K562 (cell line): ENCODE measurements around the gene TRPM6. TPM values are rescaled to one million over a fixed set of nuclear protein-coding genes. Genes with fewer than 3 reads are reported as not detected.
A peak's percentile ranks its signal among the peaks of the same experiment; 100 is the strongest.

ENCODE experiments used
- ATAC-seq: fragments of 200-7000 bp; cut with Tn5 transposase; 3 replicates; pipeline ENCODE4 v1.9.1; 2020; ENCODE audit warnings: moderate library complexity
- BruUV-seq: library from RNA; stranded (reverse); fragments of 400-500 nt; replicated peaks from 2 replicates; lab custom pipeline; 2021; lab: Mats Ljungman, UMichigan
- CTCF ChIA-PET: fragments of 300-600 bp; formaldehyde crosslinking; extraction: SDS; loops from one replicate; lab custom pipeline; 2021; ENCODE audit warnings: low intra/inter-chr PET ratio; lab: Yijun Ruan, JAX
- POLR2A ChIA-PET: fragments of 300-600, 350-650 bp; sonication (Branson Sonifier 250); formaldehyde crosslinking; extraction: SDS; loops from one replicate; lab custom pipeline; 2021; ENCODE audit warnings: antibody characterized with exemption, inconsistent platforms; lab: Yijun Ruan, JAX
- DNase-seq, 4 experiments: peaks; one replicate each; pipeline versions ENCODE4 v3.0.0 to v3.0.0-alpha.2; 2011 to 2018; ENCODE audit warnings: low spot score in 3 of 4, mixed read lengths in 3 of 4; ENCODE audit errors: extremely low read depth in 1 of 4
- FAIRE-seq: peaks from 2 replicates; lab custom pipeline; 2011; peaks lifted over from hg19 to GRCh38; lab: Jason Lieb, UNC
- H2AFZ ChIP-seq: 2 replicates; pipeline ENCODE4 v1.6.0; 2011; ENCODE audit warnings: low read depth, low read length, control low read depth, inconsistent platforms
- H3K27ac ChIP-seq: fragments of 200-600 bp; 3 replicates; pipeline ENCODE4 v1.8.0; 2011; ENCODE audit warnings: low read depth, mild to moderate bottlenecking, control low read depth, inconsistent platforms, low read length, moderate library complexity, mixed read lengths; ENCODE audit errors: extremely low read depth
- H3K27me3 ChIP-seq, 2 experiments: fragments of 300-600 bp in 1 of 2; 2 replicates in 1 of 2; 3 replicates in 1 of 2; pipeline versions ENCODE4 v1.6.0 to v1.8.0; 2011; ENCODE audit warnings: inconsistent platforms in 2 of 2, low read length in 2 of 2, mild to moderate bottlenecking in 1 of 2, mixed read lengths in 1 of 2, moderate library complexity in 1 of 2; ENCODE audit not compliant: control insufficient read depth in 2 of 2, insufficient read depth in 2 of 2
- H3K36me3 ChIP-seq: fragments of 300-600 bp; 3 replicates; pipeline ENCODE4 v1.8.0; 2011; ENCODE audit warnings: mild to moderate bottlenecking, low read length, inconsistent platforms; ENCODE audit not compliant: control insufficient read depth, insufficient read depth
- H3K4me1 ChIP-seq, 2 experiments: fragments of 200-600 bp in 1 of 2; replicated peaks in 1 of 2; 2 replicates in 1 of 2; 3 replicates in 1 of 2; pipeline versions ENCODE4 v1.5.1 to v1.8.0; 2011; ENCODE audit warnings: inconsistent platforms in 2 of 2, low read length in 2 of 2, mild to moderate bottlenecking in 1 of 2, mixed read lengths in 1 of 2, moderate library complexity in 1 of 2; ENCODE audit not compliant: control insufficient read depth in 2 of 2, insufficient read depth in 2 of 2
- H3K4me2 ChIP-seq: 2 replicates; pipeline ENCODE4 v1.6.1; 2011; ENCODE audit warnings: low read length, control low read depth, inconsistent platforms, mixed read lengths; ENCODE audit not compliant: insufficient read depth
- H3K4me3 ChIP-seq: fragments of 200-600 bp; sonication (generic), shearing (Covaris generic); 2 replicates; pipeline ENCODE4 v1.5.1; 2016; ENCODE audit warnings: control low read depth, inconsistent platforms
- H3K79me2 ChIP-seq: fragments of 200-600 bp; 3 replicates; pipeline ENCODE4 v1.8.0; 2011; ENCODE audit warnings: low read length, inconsistent platforms; ENCODE audit not compliant: control insufficient read depth, insufficient read depth
- H3K9ac ChIP-seq, 2 experiments: 2 replicates each; pipeline versions ENCODE4 v1.6.0 to v1.6.1; 2011; ENCODE audit warnings: low read depth in 2 of 2, low read length in 2 of 2, control low read depth in 1 of 2, inconsistent platforms in 1 of 2, mild to moderate bottlenecking in 1 of 2, mixed read lengths in 1 of 2; ENCODE audit not compliant: insufficient read depth in 1 of 2
- H3K9me1 ChIP-seq: one replicate; pipeline ENCODE4 v1.6.0; 2011; ENCODE audit warnings: inconsistent platforms, mild to moderate bottlenecking, low read length, moderate library complexity; ENCODE audit not compliant: control insufficient read depth, insufficient read depth
- H3K9me3 ChIP-seq: replicated peaks from 2 replicates; pipeline ENCODE4 v1.5.1; 2011; ENCODE audit warnings: low read depth, low read length, inconsistent platforms; ENCODE audit not compliant: control insufficient read depth, insufficient read depth
- H4K20me1 ChIP-seq: replicated peaks from 2 replicates; pipeline ENCODE4 v1.6.1; 2011; ENCODE audit warnings: low read length, inconsistent platforms, mixed read lengths; ENCODE audit not compliant: control insufficient read depth, insufficient read depth
- CBX3 ChIP-seq, 2 experiments: IDR thresholded peaks; 1 replicate in 1 of 2; 2 replicates in 1 of 2; pipeline ENCODE4 v1.6.1; 2012; ENCODE audit warnings: inconsistent platforms in 2 of 2, low read length in 2 of 2, borderline replicate concordance in 1 of 2, control low read depth in 1 of 2
- ESRRB ChIP-seq: fragments of 250-450 bp; sonication (Bioruptor Pico); IDR thresholded peaks from 2 replicates; pipeline ENCODE4 v1.5.0; 2020; ENCODE audit warnings: mild to moderate bottlenecking, moderate library complexity, borderline replicate concordance
- RAD51 ChIP-seq: fragments of 450-650 bp; IDR thresholded peaks from 2 replicates; pipeline ENCODE4 v1.7.1; 2016; ENCODE audit warnings: low read depth, mild to moderate bottlenecking, borderline replicate concordance
- RBM14 ChIP-seq: fragments of 200-400 bp; formaldehyde crosslinking; IDR thresholded peaks from 2 replicates; pipeline ENCODE4 v1.6.1; 2018; ENCODE audit warnings: low read depth, mild to moderate bottlenecking, low read length, moderate library complexity, borderline replicate concordance; ENCODE audit not compliant: insufficient read depth
- SPI1 ChIP-seq: IDR thresholded peaks from 2 replicates; pipeline ENCODE4 v1.6.1; 2011; ENCODE audit warnings: low read depth, low read length, control low read depth, borderline replicate concordance
- ZNF121 ChIP-seq: sonication (generic); formaldehyde crosslinking; conservative IDR thresholded peaks from 2 replicates; pipeline ENCODE4 v1.8.0; 2022; ENCODE audit warnings: missing genetic modification reagents
- WGBS: fragments of 100-300 bp; shearing (Covaris generic); methylation state at CpG from one replicate; pipeline ENCODE4 v1.1.6; 2016; ENCODE audit warnings: low coverage, mixed read lengths; ENCODE audit not compliant: insufficient coverage; ENCODE audit errors: missing lambda C conversion rate; 5-methylcytosine and 5-hydroxymethylcytosine counted together
- in situ Hi-C: fragments of 300-500 bp; cut with MboI; formaldehyde crosslinking; loops from 4 replicates; pipeline ENCODE4 v1.15.0; 2018; ENCODE audit warnings: inconsistent platforms, mixed read lengths
- intact Hi-C: fragments of 100-400 bp; cut with micrococcal nuclease; formaldehyde crosslinking; loops from 2 replicates; pipeline ENCODE4 v1.14.2; 2022
- polyA plus RNA-seq, 8 experiments: library from polyadenylated mRNA; depleted of rRNA in 4 of 8; stranded (reverse) in 5 of 8; unstranded in 3 of 8; fragments of >200 nt; fragmentation: Nextera tagmentation in 2 of 8; fragmentation: Illumina TruSeq in 1 of 8; extraction: Ambion mirVana in 2 of 8; extraction: Trizol in 1 of 8; gene quantifications; 2 replicates each; pipeline versions ENCODE4 v1.2.1 to v1.2.3, GENCODE V29; 2011 to 2014; ENCODE audit warnings: inconsistent platforms in 1 of 8, missing spikeins in 1 of 8
- total RNA-seq, 7 experiments: library from RNA; depleted of rRNA in 6 of 7; stranded (reverse); fragments of >200 nt in 6 of 7; fragmentation: Illumina TruSeq in 2 of 7; extraction: Trizol in 2 of 7; gene quantifications; 2 replicates each; pipeline versions ENCODE4 v1.2.1 to v1.2.3, GENCODE V29; 2011 to 2021; ENCODE audit warnings: low replicate concordance in 1 of 7
- TF ChIP-seq, protein P1 (sequence below): fragments of 450-650 bp; IDR thresholded peaks from 2 replicates; pipeline ENCODE4 v1.6.1; 2017; ENCODE audit warnings: antibody characterized with exemption, mild to moderate bottlenecking
- TF ChIP-seq, protein P2 (sequence below): fragments of 450-650 bp; formaldehyde crosslinking; IDR thresholded peaks from 2 replicates; pipeline ENCODE4 v1.4.0; 2020; ENCODE audit warnings: mild to moderate bottlenecking, mixed read lengths

Gene TRPM6
- total and polyA plus RNA-seq, 9 of the 15 experiments (the other 6 are each of a cell fraction or from before 2014, with no cell fraction given), result 0.03 to 0.16 (median 0.09) TPM

DNA sequence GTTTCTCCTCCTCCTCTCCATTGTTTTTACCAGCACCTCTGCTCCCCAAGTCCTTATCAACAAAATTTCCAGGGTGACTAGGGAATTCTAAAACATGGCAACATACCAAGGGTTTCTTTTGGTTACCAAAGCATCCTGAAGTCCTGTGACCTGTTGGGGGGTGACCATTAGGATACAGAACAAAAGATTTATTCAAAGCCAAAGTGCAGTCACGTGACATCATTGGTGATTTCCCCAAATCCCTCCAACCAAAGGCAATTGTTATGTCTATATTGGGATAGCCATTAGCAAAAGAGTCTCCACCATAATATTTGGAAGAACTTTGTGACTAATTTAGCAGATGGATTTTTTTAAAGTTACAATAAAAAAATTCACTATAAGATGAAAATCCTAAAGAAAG lies 168.4 kb downstream of the TRPM6 start:
- 0% methylated on average over 1 of the region's 1 CpG for WGBS
- TF ChIP-seq, protein P1, sequence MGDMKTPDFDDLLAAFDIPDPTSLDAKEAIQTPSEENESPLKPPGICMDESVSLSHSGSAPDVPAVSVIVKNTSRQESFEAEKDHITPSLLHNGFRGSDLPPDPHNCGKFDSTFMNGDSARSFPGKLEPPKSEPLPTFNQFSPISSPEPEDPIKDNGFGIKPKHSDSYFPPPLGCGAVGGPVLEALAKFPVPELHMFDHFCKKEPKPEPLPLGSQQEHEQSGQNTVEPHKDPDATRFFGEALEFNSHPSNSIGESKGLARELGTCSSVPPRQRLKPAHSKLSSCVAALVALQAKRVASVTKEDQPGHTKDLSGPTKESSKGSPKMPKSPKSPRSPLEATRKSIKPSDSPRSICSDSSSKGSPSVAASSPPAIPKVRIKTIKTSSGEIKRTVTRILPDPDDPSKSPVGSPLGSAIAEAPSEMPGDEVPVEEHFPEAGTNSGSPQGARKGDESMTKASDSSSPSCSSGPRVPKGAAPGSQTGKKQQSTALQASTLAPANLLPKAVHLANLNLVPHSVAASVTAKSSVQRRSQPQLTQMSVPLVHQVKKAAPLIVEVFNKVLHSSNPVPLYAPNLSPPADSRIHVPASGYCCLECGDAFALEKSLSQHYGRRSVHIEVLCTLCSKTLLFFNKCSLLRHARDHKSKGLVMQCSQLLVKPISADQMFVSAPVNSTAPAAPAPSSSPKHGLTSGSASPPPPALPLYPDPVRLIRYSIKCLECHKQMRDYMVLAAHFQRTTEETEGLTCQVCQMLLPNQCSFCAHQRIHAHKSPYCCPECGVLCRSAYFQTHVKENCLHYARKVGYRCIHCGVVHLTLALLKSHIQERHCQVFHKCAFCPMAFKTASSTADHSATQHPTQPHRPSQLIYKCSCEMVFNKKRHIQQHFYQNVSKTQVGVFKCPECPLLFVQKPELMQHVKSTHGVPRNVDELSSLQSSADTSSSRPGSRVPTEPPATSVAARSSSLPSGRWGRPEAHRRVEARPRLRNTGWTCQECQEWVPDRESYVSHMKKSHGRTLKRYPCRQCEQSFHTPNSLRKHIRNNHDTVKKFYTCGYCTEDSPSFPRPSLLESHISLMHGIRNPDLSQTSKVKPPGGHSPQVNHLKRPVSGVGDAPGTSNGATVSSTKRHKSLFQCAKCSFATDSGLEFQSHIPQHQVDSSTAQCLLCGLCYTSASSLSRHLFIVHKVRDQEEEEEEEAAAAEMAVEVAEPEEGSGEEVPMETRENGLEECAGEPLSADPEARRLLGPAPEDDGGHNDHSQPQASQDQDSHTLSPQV, result no peak
- TF ChIP-seq, protein P2, sequence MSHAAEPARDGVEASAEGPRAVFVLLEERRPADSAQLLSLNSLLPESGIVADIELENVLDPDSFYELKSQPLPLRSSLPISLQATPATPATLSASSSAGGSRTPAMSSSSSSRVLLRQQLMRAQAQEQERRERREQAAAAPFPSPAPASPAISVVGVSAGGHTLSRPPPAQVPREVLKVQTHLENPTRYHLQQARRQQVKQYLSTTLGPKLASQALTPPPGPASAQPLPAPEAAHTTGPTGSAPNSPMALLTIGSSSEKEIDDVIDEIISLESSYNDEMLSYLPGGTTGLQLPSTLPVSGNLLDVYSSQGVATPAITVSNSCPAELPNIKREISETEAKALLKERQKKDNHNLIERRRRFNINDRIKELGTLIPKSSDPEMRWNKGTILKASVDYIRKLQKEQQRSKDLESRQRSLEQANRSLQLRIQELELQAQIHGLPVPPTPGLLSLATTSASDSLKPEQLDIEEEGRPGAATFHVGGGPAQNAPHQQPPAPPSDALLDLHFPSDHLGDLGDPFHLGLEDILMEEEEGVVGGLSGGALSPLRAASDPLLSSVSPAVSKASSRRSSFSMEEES (CRISPR knock-in tag), result peak; percentile 73
- TF ChIP-seq ZNF121 (CRISPR knock-in tag) (no peak), CBX3 (IDR thresholded peaks at IDR 0.05; ENCODE audit: borderline replicate concordance in 1 of 2, low read length in 2 of 2) (no peak), ESRRB (CRISPR knock-in tag) (no peak), RAD51 (peak; percentile 31; the same call in 1 of the 2 replicates), SPI1 (no peak), RBM14 (no peak)
- TF ChIP-seq, all 486 proteins: peak for 2
- FAIRE-seq, result no peak
- DNase-seq, result no peak
- BruUV-seq, result no TSS peak
- CTCF ChIA-PET, result no interaction called here
- H4K20me1 ChIP-seq, result no peaks in the 10 kb centered on the region
- POLR2A ChIA-PET, result no interaction called here
- H3K27ac ChIP-seq, result no peak overlapping the region
- no peaks in the 10 kb centered on the region for H3K79me2 ChIP-seq
- H3K4me2 ChIP-seq, result no peak overlapping the region
- no peak overlapping the region for H3K9ac ChIP-seq
- in situ Hi-C loops (no loop called here), intact Hi-C loops (no loop called here)
- no peak overlapping the region for H3K4me3 ChIP-seq
- no peaks in the 10 kb centered on the region for H3K36me3 ChIP-seq
- no peak overlapping the region for H2AFZ ChIP-seq
- H3K9me1 ChIP-seq, result no peaks in the 10 kb centered on the region
- H3K9me3 ChIP-seq, result no peaks in the 10 kb centered on the region
- no peaks in the 10 kb centered on the region for H3K4me1 ChIP-seq
- no peak for ATAC-seq
- H3K27me3 ChIP-seq, result no peaks in the 10 kb centered on the region
